ENCODE data around the gene GRID1.

- TF ChIP-seq, protein P1, sequence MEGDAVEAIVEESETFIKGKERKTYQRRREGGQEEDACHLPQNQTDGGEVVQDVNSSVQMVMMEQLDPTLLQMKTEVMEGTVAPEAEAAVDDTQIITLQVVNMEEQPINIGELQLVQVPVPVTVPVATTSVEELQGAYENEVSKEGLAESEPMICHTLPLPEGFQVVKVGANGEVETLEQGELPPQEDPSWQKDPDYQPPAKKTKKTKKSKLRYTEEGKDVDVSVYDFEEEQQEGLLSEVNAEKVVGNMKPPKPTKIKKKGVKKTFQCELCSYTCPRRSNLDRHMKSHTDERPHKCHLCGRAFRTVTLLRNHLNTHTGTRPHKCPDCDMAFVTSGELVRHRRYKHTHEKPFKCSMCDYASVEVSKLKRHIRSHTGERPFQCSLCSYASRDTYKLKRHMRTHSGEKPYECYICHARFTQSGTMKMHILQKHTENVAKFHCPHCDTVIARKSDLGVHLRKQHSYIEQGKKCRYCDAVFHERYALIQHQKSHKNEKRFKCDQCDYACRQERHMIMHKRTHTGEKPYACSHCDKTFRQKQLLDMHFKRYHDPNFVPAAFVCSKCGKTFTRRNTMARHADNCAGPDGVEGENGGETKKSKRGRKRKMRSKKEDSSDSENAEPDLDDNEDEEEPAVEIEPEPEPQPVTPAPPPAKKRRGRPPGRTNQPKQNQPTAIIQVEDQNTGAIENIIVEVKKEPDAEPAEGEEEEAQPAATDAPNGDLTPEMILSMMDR (IDR thresholded peaks at IDR 0.05; ENCODE audit: low read length) = no peak
- no peak for TF ChIP-seq EZH2 (optimal IDR thresholded peaks at IDR 0.05; ENCODE audit: low read depth, low read length)
Measured at GRCh38 chr10:86022906-86023305, 343.7 kb downstream of the GRID1 start.
